GM12878 (cell line): ENCODE measurements around the gene TNFAIP1. TPM values are rescaled to one million over a fixed set of nuclear protein-coding genes. Genes with fewer than 3 reads are reported as not detected.
A peak's percentile ranks its signal among the peaks of the same experiment; 100 is the strongest.

ENCODE experiments used
- ATAC-seq: fragments of 200-7000 bp; cut with Tn5 transposase; 3 replicates; pipeline ENCODE4 v1.9.1; 2020; ENCODE audit warnings: mild to moderate bottlenecking, moderate library complexity
- BruUV-seq: library from RNA; stranded (reverse); fragments of 400-500 nt; replicated peaks from 2 replicates; lab custom pipeline; 2021; lab: Mats Ljungman, UMichigan
- CTCF ChIA-PET: fragments of 300-600 bp; sonication (Branson Sonifier 250); formaldehyde crosslinking; extraction: SDS; loops from one replicate; lab custom pipeline; 2021; ENCODE audit warnings: inconsistent platforms; lab: Yijun Ruan, JAX
- POLR2A ChIA-PET: fragments of 350-600 bp; formaldehyde crosslinking; extraction: SDS; loops from one replicate; lab custom pipeline; 2021; ENCODE audit warnings: inconsistent platforms; lab: Charles Lee
- RAD21 ChIA-PET: fragments of 300-600 bp; sonication (Branson Sonifier 250); formaldehyde crosslinking; loops from one replicate; lab custom pipeline; 2023; ENCODE audit warnings: antibody characterized with exemption; ENCODE audit not compliant: unreplicated experiment; lab: Charles Lee
- SMC1A ChIA-PET: fragments of 300-600 bp; sonication (Branson Sonifier 250); formaldehyde crosslinking; loops from one replicate; lab custom pipeline; 2023; ENCODE audit not compliant: unreplicated experiment, uncharacterized antibody; lab: Charles Lee
- DNase-seq: peaks from one replicate; pipeline ENCODE4 v3.0.0-alpha.2; 2011; ENCODE audit warnings: low read depth, low spot score
- FAIRE-seq: peaks from 3 replicates; lab custom pipeline; 2011; peaks lifted over from hg19 to GRCh38; lab: Jason Lieb, UNC
- H2AFZ ChIP-seq: 2 replicates; pipeline ENCODE4 v1.6.0; 2011; ENCODE audit warnings: low read depth, low read length, control low read depth; ENCODE audit not compliant: control insufficient read depth
- H3K27ac ChIP-seq: 2 replicates; pipeline ENCODE4 v1.5.1; 2011; ENCODE audit warnings: control low read depth; ENCODE audit not compliant: control insufficient read depth, insufficient read depth
- H3K27me3 ChIP-seq, 2 experiments: replicated peaks in 1 of 2; 2 replicates each; pipeline versions ENCODE4 v1.6.0 to v1.6.1; 2011; ENCODE audit warnings: low read length in 1 of 2; ENCODE audit not compliant: control insufficient read depth in 2 of 2, insufficient read depth in 2 of 2
- H3K36me3 ChIP-seq, 2 experiments: 2 replicates each; pipeline ENCODE4 v1.5.1; 2011; ENCODE audit warnings: low read length in 1 of 2; ENCODE audit not compliant: control insufficient read depth in 2 of 2, insufficient read depth in 2 of 2
- H3K4me1 ChIP-seq: 2 replicates; pipeline ENCODE4 v1.6.1; 2011; ENCODE audit warnings: mild to moderate bottlenecking, low read length, moderate library complexity, mixed read lengths; ENCODE audit not compliant: control insufficient read depth, insufficient read depth
- H3K4me2 ChIP-seq: 2 replicates; pipeline ENCODE4 v1.6.0; 2011; ENCODE audit warnings: control low read depth; ENCODE audit not compliant: control insufficient read depth, insufficient read depth
- H3K4me3 ChIP-seq: fragments of 200-600 bp; sonication (generic); 2 replicates; pipeline ENCODE4 v1.5.1; 2016
- H3K79me2 ChIP-seq: 2 replicates; pipeline ENCODE4 v1.6.0; 2011; ENCODE audit warnings: low read length; ENCODE audit not compliant: control insufficient read depth, insufficient read depth
- H3K9ac ChIP-seq: 2 replicates; pipeline ENCODE4 v1.8.0; 2011; ENCODE audit warnings: low read length, control low read depth, mixed read lengths; ENCODE audit not compliant: control insufficient read depth, insufficient read depth
- H3K9me3 ChIP-seq: replicated peaks from 3 replicates; pipeline ENCODE4 v1.5.1; 2011; ENCODE audit warnings: mild to moderate bottlenecking, low read length; ENCODE audit not compliant: control insufficient read depth, insufficient read depth
- H4K20me1 ChIP-seq: 2 replicates; pipeline ENCODE4 v1.6.0; 2011; ENCODE audit not compliant: control insufficient read depth, insufficient read depth
- CREB1 ChIP-seq: IDR thresholded peaks from 2 replicates; pipeline ENCODE4 v1.6.1; 2012; ENCODE audit warnings: low read depth, mild to moderate bottlenecking, inconsistent platforms
- HCFC1 ChIP-seq: fragments of 150-350 bp; IDR thresholded peaks from 2 replicates; pipeline ENCODE4 v1.6.1; 2014; ENCODE audit warnings: low read length
- HDGF ChIP-seq: fragments of 450-650 bp; IDR thresholded peaks from 2 replicates; pipeline ENCODE4 v1.6.1; 2016; ENCODE audit warnings: antibody characterized with exemption
- IRF4 ChIP-seq: IDR thresholded peaks from 2 replicates; pipeline ENCODE4 v1.6.1; 2011; ENCODE audit warnings: low read depth, low read length
- JUNB ChIP-seq: IDR thresholded peaks from 2 replicates; pipeline ENCODE4 v1.6.1; 2016; ENCODE audit warnings: antibody characterized with exemption, mild to moderate bottlenecking
- NFIC ChIP-seq: IDR thresholded peaks from 2 replicates; pipeline ENCODE4 v1.6.1; 2012; ENCODE audit warnings: low read depth, mild to moderate bottlenecking, inconsistent platforms, low read length, moderate library complexity
- NR2F1 ChIP-seq: fragments of 450-650 bp; conservative IDR thresholded peaks from 2 replicates; pipeline ENCODE4 v1.6.1; 2017; ENCODE audit warnings: mild to moderate bottlenecking
- POU2F2 ChIP-seq: IDR thresholded peaks from 3 replicates; pipeline ENCODE4 v1.6.1; 2011; ENCODE audit warnings: low read depth, mild to moderate bottlenecking, low read length, borderline replicate concordance
- SMC3 ChIP-seq: IDR thresholded peaks from 2 replicates; pipeline ENCODE4 v1.6.1; 2011; ENCODE audit warnings: low read length, improper control_type of control experiment, borderline replicate concordance
- SP1 ChIP-seq: IDR thresholded peaks from one replicate; pipeline ENCODE4 v1.6.1; 2011; ENCODE audit warnings: low read depth, low read length
- SPI1 ChIP-seq: IDR thresholded peaks from 2 replicates; pipeline ENCODE4 v1.6.1; 2011; ENCODE audit warnings: low read depth, mild to moderate bottlenecking, low read length, moderate library complexity, borderline replicate concordance; ENCODE audit not compliant: insufficient read depth
- SUZ12 ChIP-seq: fragments of 200-600 bp; sonication (generic); IDR thresholded peaks from one replicate; pipeline ENCODE4 v1.6.1; 2018; ENCODE audit warnings: antibody characterized with exemption, mild to moderate bottlenecking; ENCODE audit not compliant: unreplicated experiment
- ZNF274 ChIP-seq: IDR thresholded peaks from one replicate; pipeline ENCODE4 v1.8.0; 2011; ENCODE audit not compliant: insufficient read length, insufficient read depth
- WGBS: methylation state at CpG from one replicate; pipeline ENCODE4 v1.1.6; 2016; ENCODE audit warnings: low lambda C conversion rate; ENCODE audit not compliant: insufficient replicate concordance, insufficient coverage; ENCODE audit errors: missing lambda C conversion rate; 5-methylcytosine and 5-hydroxymethylcytosine counted together
- in situ Hi-C: fragments of 300-500 bp; cut with MboI; formaldehyde crosslinking; loops from 9 replicates; pipeline ENCODE4 v1.14.3; 2018; ENCODE audit warnings: mixed read lengths
- intact Hi-C: fragments of 100-400 bp; cut with micrococcal nuclease; formaldehyde crosslinking; loops from one replicate; pipeline ENCODE4 v1.14.2; 2022; ENCODE audit not compliant: unreplicated experiment
- polyA plus RNA-seq, 11 experiments: library from polyadenylated mRNA; depleted of rRNA in 4 of 11; unstranded in 6 of 11; stranded (reverse) in 5 of 11; fragments of >200 nt; fragmentation: Nextera tagmentation in 4 of 11; fragmentation: Illumina TruSeq in 1 of 11; extraction: Ambion mirVana in 4 of 11; extraction: Trizol in 1 of 11; gene quantifications; 1 replicate in 1 of 11; 2 replicates in 10 of 11; pipeline versions ENCODE4 v1.2.1 to v1.2.3, GENCODE V29; 2011 to 2016; ENCODE audit warnings: inconsistent platforms in 2 of 11, missing spikeins in 2 of 11, low read depth in 1 of 11
- total RNA-seq, 4 experiments: library from RNA; depleted of rRNA in 3 of 4; stranded (reverse); fragments of >200 nt in 3 of 4; fragmentation: Illumina TruSeq in 1 of 4; extraction: Trizol in 1 of 4; gene quantifications; 2 replicates each; pipeline versions ENCODE4 v1.2.1 to v1.2.3, GENCODE V29; 2013 to 2021
- TF ChIP-seq, protein P1 (sequence below): fragments of 450-650 bp; IDR thresholded peaks from 2 replicates; pipeline ENCODE4 v1.6.1; 2018; ENCODE audit warnings: mild to moderate bottlenecking, low read depth, moderate library complexity; ENCODE audit not compliant: partially characterized antibody
- TF ChIP-seq, protein P2 (sequence below): fragments of 450-650 bp; IDR thresholded peaks from 2 replicates; pipeline ENCODE4 v1.6.1; 2017; ENCODE audit warnings: low read depth, mild to moderate bottlenecking, moderate library complexity
- TF ChIP-seq, protein P3 (sequence below): fragments of 450-650 bp; IDR thresholded peaks from 2 replicates; pipeline ENCODE4 v1.6.1; 2017; ENCODE audit warnings: mild to moderate bottlenecking, moderate library complexity

TNFAIP1 gene
- total and polyA plus RNA-seq, 10 of the 15 experiments (the other 5 are each of a cell fraction or from before 2014, with no cell fraction given): 1.8 to 16.9 (median 11.7) TPM

DNA sequence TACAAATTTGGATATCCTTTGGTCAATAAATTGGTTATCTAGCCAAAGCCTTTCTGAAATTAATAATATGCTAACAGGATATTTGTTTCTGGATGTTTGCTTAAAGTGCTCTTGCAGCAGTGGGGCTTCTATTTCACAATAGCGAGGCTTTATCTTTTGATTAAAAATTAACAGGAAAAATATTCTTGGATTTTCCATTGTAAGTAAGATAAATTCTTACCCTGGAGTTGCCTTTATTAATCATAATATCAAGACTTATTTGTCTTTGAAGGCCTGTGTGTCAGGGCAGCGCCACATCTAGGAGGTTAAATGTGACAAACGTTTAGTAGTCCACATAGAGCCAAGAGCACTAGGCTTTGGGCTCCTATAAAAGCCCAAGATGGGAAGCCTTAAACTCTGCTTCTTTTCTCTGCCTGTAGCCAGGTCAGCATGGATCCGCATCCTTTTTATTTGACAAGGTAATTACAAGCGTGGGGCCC lies 11.3 kb upstream of the TNFAIP1 start:
- Histone ChIP-seq H2AFZ (no peak overlapping the region), H4K20me1 (no peaks in the 10 kb centered on the region), H3K4me3 (no peak overlapping the region), H3K79me2 (peaks cover 55% of the 10 kb centered on the region), H3K4me1 (peaks cover 6% of the 10 kb centered on the region; the same call in 1 of the 2 replicates), H3K27ac (no peak overlapping the region), H3K27me3 (no peaks in the 10 kb centered on the region), H3K9me3 (no peaks in the 10 kb centered on the region), H3K4me2 (peak overlapping the region; percentile 26; the same call in 1 of the 2 replicates), H3K36me3 (peaks cover 11 to 13% of the 10 kb centered on the region in 2 experiments), H3K9ac (no peak overlapping the region)
- 95% methylated on average over 5 of the region's 5 CpGs for WGBS
- BruUV-seq: no TSS peak
- ChIA-PET CTCF (no interaction called here), RAD21 (no interaction called here), POLR2A (interaction anchor here (0.6 to 0.9 kb wide), 2 partner anchors 155 to 431 kb away, joined by 3 to 4 read pairs; partner anchors contain the start of gene LYRM9), SMC1A (no interaction called here)
- in situ Hi-C loops (no loop called here), intact Hi-C loops (loop anchor here (5.0 kb wide), 1 partner anchor 92 kb away; no protein-coding TSS in a partner anchor)
- no peak for ATAC-seq
- FAIRE-seq: no peak
- DNase-seq: no peak
- TF ChIP-seq, protein P1, sequence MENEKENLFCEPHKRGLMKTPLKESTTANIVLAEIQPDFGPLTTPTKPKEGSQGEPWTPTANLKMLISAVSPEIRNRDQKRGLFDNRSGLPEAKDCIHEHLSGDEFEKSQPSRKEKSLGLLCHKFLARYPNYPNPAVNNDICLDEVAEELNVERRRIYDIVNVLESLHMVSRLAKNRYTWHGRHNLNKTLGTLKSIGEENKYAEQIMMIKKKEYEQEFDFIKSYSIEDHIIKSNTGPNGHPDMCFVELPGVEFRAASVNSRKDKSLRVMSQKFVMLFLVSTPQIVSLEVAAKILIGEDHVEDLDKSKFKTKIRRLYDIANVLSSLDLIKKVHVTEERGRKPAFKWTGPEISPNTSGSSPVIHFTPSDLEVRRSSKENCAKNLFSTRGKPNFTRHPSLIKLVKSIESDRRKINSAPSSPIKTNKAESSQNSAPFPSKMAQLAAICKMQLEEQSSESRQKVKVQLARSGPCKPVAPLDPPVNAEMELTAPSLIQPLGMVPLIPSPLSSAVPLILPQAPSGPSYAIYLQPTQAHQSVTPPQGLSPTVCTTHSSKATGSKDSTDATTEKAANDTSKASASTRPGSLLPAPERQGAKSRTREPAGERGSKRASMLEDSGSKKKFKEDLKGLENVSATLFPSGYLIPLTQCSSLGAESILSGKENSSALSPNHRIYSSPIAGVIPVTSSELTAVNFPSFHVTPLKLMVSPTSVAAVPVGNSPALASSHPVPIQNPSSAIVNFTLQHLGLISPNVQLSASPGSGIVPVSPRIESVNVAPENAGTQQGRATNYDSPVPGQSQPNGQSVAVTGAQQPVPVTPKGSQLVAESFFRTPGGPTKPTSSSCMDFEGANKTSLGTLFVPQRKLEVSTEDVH: no peak
- TF ChIP-seq ZNF274 (no peak), POU2F2 (no peak), SPI1 (no peak), HDGF (no peak), SUZ12 (no peak), JUNB (no peak), HCFC1 (no peak), NR2F1 (no peak), CREB1 (no peak), NFIC (no peak), SMC3 (no peak), IRF4 (no peak), SP1 (no peak)
- TF ChIP-seq, protein P2, sequence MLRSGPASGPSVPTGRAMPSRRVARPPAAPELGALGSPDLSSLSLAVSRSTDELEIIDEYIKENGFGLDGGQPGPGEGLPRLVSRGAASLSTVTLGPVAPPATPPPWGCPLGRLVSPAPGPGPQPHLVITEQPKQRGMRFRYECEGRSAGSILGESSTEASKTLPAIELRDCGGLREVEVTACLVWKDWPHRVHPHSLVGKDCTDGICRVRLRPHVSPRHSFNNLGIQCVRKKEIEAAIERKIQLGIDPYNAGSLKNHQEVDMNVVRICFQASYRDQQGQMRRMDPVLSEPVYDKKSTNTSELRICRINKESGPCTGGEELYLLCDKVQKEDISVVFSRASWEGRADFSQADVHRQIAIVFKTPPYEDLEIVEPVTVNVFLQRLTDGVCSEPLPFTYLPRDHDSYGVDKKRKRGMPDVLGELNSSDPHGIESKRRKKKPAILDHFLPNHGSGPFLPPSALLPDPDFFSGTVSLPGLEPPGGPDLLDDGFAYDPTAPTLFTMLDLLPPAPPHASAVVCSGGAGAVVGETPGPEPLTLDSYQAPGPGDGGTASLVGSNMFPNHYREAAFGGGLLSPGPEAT: no peak
- TF ChIP-seq, protein P3, sequence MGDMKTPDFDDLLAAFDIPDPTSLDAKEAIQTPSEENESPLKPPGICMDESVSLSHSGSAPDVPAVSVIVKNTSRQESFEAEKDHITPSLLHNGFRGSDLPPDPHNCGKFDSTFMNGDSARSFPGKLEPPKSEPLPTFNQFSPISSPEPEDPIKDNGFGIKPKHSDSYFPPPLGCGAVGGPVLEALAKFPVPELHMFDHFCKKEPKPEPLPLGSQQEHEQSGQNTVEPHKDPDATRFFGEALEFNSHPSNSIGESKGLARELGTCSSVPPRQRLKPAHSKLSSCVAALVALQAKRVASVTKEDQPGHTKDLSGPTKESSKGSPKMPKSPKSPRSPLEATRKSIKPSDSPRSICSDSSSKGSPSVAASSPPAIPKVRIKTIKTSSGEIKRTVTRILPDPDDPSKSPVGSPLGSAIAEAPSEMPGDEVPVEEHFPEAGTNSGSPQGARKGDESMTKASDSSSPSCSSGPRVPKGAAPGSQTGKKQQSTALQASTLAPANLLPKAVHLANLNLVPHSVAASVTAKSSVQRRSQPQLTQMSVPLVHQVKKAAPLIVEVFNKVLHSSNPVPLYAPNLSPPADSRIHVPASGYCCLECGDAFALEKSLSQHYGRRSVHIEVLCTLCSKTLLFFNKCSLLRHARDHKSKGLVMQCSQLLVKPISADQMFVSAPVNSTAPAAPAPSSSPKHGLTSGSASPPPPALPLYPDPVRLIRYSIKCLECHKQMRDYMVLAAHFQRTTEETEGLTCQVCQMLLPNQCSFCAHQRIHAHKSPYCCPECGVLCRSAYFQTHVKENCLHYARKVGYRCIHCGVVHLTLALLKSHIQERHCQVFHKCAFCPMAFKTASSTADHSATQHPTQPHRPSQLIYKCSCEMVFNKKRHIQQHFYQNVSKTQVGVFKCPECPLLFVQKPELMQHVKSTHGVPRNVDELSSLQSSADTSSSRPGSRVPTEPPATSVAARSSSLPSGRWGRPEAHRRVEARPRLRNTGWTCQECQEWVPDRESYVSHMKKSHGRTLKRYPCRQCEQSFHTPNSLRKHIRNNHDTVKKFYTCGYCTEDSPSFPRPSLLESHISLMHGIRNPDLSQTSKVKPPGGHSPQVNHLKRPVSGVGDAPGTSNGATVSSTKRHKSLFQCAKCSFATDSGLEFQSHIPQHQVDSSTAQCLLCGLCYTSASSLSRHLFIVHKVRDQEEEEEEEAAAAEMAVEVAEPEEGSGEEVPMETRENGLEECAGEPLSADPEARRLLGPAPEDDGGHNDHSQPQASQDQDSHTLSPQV: no peak
